ENCODE results near the gene SLC5A2.

The SLC5A2 gene

DNA sequence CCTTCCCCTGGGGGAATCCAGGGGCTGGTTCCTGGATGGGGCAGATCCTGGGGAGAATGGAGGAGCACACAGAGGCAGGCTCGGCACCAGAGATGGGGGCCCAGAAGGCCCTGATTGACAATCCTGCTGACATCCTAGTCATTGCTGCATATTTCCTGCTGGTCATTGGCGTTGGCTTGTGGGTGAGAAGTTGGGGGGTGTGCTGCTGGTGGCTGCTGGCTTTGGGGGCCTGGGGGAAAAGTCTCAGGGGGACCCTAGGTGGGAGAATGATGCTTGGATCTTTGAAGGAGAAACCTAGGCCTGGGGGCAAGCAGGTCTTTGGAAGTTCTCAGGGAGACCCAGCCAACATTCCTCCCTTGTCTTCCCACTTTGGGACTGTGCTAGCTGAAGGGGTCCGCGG is at the start of gene SLC5A2:
SLC5A2 (plus strand) TSS at position 43 of the 400 bp plus-strand sequence; CDS start at position 57, 14 bp downstream.
- H3K27me3 ChIP-seq (ENCODE audit: insufficient read depth, low read length, poor library complexity) = peaks cover 3% of the 10 kb centered on the region
- H3K79me2 ChIP-seq (ENCODE audit: insufficient read depth, low read length) = no peaks in the 10 kb centered on the region
- H3K9me3 ChIP-seq (ENCODE audit: insufficient read depth, low read length, severe bottlenecking) = no peaks in the 10 kb centered on the region
- H2AFZ ChIP-seq (ENCODE audit: low read depth, low read length) = no peak within 1 kb of the TSS
- no peak for DNase-seq
- H3K4me2 ChIP-seq (ENCODE audit: insufficient read depth, low read length) = no peak within 1 kb of the TSS
- no peaks in the 10 kb centered on the region for H3K36me3 ChIP-seq (ENCODE audit: insufficient read depth, low read length)
- H4K20me1 ChIP-seq (ENCODE audit: insufficient read depth, low read length) = no peaks in the 10 kb centered on the region
- no peaks in the 10 kb centered on the region for H3K4me1 ChIP-seq (ENCODE audit: insufficient read depth, low read length)
- no peak for ATAC-seq (ENCODE audit: insufficient read depth, low read depth)
- no peak within 1 kb of the TSS for H3K9ac ChIP-seq (ENCODE audit: low read depth, low read length)
- no peak for TF ChIP-seq EZH2 (IDR thresholded peaks at IDR 0.05; ENCODE audit: borderline replicate concordance, low read depth, low read length, severe bottlenecking)
- TF ChIP-seq, protein P1, sequence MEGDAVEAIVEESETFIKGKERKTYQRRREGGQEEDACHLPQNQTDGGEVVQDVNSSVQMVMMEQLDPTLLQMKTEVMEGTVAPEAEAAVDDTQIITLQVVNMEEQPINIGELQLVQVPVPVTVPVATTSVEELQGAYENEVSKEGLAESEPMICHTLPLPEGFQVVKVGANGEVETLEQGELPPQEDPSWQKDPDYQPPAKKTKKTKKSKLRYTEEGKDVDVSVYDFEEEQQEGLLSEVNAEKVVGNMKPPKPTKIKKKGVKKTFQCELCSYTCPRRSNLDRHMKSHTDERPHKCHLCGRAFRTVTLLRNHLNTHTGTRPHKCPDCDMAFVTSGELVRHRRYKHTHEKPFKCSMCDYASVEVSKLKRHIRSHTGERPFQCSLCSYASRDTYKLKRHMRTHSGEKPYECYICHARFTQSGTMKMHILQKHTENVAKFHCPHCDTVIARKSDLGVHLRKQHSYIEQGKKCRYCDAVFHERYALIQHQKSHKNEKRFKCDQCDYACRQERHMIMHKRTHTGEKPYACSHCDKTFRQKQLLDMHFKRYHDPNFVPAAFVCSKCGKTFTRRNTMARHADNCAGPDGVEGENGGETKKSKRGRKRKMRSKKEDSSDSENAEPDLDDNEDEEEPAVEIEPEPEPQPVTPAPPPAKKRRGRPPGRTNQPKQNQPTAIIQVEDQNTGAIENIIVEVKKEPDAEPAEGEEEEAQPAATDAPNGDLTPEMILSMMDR (IDR thresholded peaks at IDR 0.05; ENCODE audit: borderline replicate concordance, extremely low read depth, low read length, poor library complexity, severe bottlenecking) = no peak
- no peak within 1 kb of the TSS for H3K27ac ChIP-seq (ENCODE audit: low read length)
- no peak within 1 kb of the TSS for H3K4me3 ChIP-seq (ENCODE audit: low read depth in 1 of 2, low read length in 2 of 2)

DNA sequence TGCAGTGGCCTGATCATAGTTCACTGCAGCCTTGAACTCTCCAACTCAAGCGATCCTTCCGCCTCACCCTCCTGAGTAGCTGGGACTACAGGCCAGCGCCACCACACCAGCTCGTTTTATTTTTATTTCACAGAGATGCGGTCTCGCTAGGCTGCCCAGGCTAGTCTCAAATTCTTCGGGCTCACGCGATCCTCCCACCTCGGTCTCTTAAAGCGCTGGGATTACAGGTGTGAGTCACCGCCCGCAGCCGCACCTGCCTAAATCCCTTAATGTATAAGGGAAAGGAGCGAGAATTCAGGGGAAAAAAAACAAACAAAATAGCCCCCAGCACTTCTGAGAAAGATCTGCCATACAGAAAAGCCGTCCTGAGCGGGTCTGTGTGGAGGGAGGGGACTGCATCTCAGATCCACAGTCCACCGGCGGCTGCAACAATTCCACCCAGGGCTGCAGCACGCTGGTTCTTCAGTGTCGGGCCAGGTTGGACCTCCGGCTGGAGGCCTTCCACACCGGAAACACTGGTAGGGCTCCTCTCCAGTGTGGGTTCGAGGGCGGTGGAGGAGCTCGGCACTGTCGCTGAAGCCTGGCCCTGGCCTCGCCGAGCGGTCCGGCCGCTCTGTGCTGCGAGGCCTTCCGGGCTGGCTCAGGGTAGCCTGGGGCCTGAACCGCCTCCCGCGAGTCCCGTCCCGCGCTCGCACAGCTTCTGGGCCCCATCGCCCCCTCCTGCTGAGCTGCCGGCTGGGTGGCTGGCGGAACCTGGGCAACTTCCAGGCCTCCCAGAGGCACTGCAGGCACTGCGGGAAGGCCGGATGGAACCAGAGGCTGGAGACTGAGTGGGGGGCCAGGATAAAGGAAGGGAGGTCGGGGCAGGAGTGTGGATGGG is 47.3 kb upstream of the SLC5A2 start:
- Histone ChIP-seq H3K36me3 (ENCODE audit: insufficient read depth, low read length) (no peaks in the 10 kb centered on the region), H3K4me1 (ENCODE audit: insufficient read depth, low read length) (no peaks in the 10 kb centered on the region), H3K4me3 (ENCODE audit: low read depth in 1 of 2, low read length in 2 of 2) (no peak overlapping the region), H3K4me2 (ENCODE audit: insufficient read depth, low read length) (no peak overlapping the region), H3K9ac (ENCODE audit: low read depth, low read length) (no peak overlapping the region), H3K27me3 (ENCODE audit: insufficient read depth, low read length, poor library complexity) (peaks cover 1% of the 10 kb centered on the region), H4K20me1 (ENCODE audit: insufficient read depth, low read length) (no peaks in the 10 kb centered on the region), H3K27ac (ENCODE audit: low read length) (no peak overlapping the region), H3K79me2 (ENCODE audit: insufficient read depth, low read length) (no peaks in the 10 kb centered on the region), H2AFZ (ENCODE audit: low read depth, low read length) (no peak overlapping the region), H3K9me3 (ENCODE audit: insufficient read depth, low read length, severe bottlenecking) (no peaks in the 10 kb centered on the region)
- no peak for TF ChIP-seq EZH2 (IDR thresholded peaks at IDR 0.05; ENCODE audit: borderline replicate concordance, low read depth, low read length, severe bottlenecking)
- TF ChIP-seq, protein P1 (IDR thresholded peaks at IDR 0.05; ENCODE audit: borderline replicate concordance, extremely low read depth, low read length, poor library complexity, severe bottlenecking) = no peak
- DNase-seq (no peak), ATAC-seq (ENCODE audit: insufficient read depth, low read depth) (no peak)

DNA sequence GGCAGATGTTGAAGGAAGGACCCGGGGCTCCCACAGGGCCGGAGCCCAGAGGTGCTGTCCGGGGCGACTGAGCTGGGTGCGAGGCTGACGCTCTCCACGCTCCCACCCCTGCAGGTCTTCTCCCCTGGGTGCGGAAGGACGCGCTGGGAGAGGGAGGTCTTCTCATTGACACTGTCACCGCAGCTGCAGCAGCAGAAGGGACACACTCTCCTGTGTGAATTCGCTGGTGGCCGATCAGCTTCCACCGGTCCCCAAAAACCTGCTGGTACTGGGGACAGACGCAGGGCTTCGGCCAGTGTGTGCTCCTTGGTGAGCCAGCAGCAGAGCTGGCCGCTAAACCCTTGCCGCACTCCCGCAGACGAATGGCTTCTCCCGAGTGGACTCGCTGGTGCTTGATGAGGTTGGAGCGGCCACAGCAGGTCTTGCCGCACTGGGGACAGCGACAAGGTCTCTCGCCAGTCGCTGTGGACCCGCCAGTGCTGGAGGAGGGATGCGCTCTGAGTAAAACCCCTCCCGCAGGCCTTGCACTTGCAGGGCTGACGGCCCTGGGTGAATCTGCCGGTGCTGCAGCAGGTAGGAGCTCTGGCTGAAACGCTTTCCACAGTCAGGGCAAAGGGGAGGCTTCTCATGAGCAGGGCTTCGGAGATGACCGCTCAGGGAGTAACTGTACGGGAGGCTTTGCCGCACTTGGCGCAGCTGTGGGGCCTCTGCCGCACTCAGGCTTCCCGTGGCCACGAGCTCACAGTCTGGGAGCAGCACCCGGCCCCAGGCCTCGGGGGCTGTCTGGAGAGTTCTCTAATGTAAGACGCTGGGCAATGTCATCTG is 46.5 kb upstream of the SLC5A2 start:
- no peaks in the 10 kb centered on the region for H3K79me2 ChIP-seq (ENCODE audit: insufficient read depth, low read length)
- H3K27ac ChIP-seq (ENCODE audit: low read length) = no peak overlapping the region
- H3K9me3 ChIP-seq (ENCODE audit: insufficient read depth, low read length, severe bottlenecking) = no peaks in the 10 kb centered on the region
- no peak overlapping the region for H3K4me2 ChIP-seq (ENCODE audit: insufficient read depth, low read length)
- H2AFZ ChIP-seq (ENCODE audit: low read depth, low read length) = no peak overlapping the region
- DNase-seq = no peak
- H3K4me3 ChIP-seq (ENCODE audit: low read depth in 1 of 2, low read length in 2 of 2) = no peak overlapping the region
- no peaks in the 10 kb centered on the region for H4K20me1 ChIP-seq (ENCODE audit: insufficient read depth, low read length)
- H3K9ac ChIP-seq (ENCODE audit: low read depth, low read length) = no peak overlapping the region
- TF ChIP-seq EZH2 (IDR thresholded peaks at IDR 0.05; ENCODE audit: borderline replicate concordance, low read depth, low read length, severe bottlenecking) = no peak
- TF ChIP-seq, protein P1 (IDR thresholded peaks at IDR 0.05; ENCODE audit: borderline replicate concordance, extremely low read depth, low read length, poor library complexity, severe bottlenecking) = no peak
- ATAC-seq (ENCODE audit: insufficient read depth, low read depth) = no peak
- no peaks in the 10 kb centered on the region for H3K27me3 ChIP-seq (ENCODE audit: insufficient read depth, low read length, poor library complexity)
- H3K36me3 ChIP-seq (ENCODE audit: insufficient read depth, low read length) = no peaks in the 10 kb centered on the region
- no peaks in the 10 kb centered on the region for H3K4me1 ChIP-seq (ENCODE audit: insufficient read depth, low read length)

All from DND-41 (cell line).